ENCODE results near the gene HLA-DQB2. TPM values are rescaled to one million over a fixed set of nuclear protein-coding genes. Genes with fewer than 3 reads are reported as not detected.

Gene HLA-DQB2
- total RNA-seq, 1 experiment from 2014 or later: not detected

GRCh38 chr6:32718879-32719278 lies 44.5 kb downstream of the HLA-DQB2 start:
- H3K4me1 ChIP-seq (replicated peaks): no peaks in the 10 kb centered on the region
- no peaks in the 10 kb centered on the region for H3K36me3 ChIP-seq
- no peak overlapping the region for H3K4me3 ChIP-seq
- DNase-seq (ENCODE audit: low read depth in 1 of 2, low spot score in 2 of 2): no peak
- no peaks in the 10 kb centered on the region for H3K9me3 ChIP-seq (replicated peaks)
- no peak overlapping the region for H3K27ac ChIP-seq
- peaks cover 17% of the 10 kb centered on the region for H3K27me3 ChIP-seq (replicated peaks)

GRCh38 chr6:32716396-32716795 lies 46.9 kb downstream of the HLA-DQB2 start:
- Histone ChIP-seq H3K4me1 (replicated peaks) (no peaks in the 10 kb centered on the region), H3K27me3 (replicated peaks) (peaks cover 22% of the 10 kb centered on the region), H3K9me3 (replicated peaks) (no peaks in the 10 kb centered on the region), H3K4me3 (no peak overlapping the region), H3K36me3 (no peaks in the 10 kb centered on the region), H3K27ac (no peak overlapping the region)
- no peak for DNase-seq (ENCODE audit: low read depth in 1 of 2, low spot score in 2 of 2)

GRCh38 chr6:32713241-32713640 lies 50.1 kb downstream of the HLA-DQB2 start:
- H3K9me3 ChIP-seq (replicated peaks): no peaks in the 10 kb centered on the region
- H3K36me3 ChIP-seq: no peaks in the 10 kb centered on the region
- DNase-seq (ENCODE audit: low read depth in 1 of 2, low spot score in 2 of 2): no peak
- no peak overlapping the region for H3K27ac ChIP-seq
- H3K4me1 ChIP-seq (replicated peaks): no peaks in the 10 kb centered on the region
- peaks cover 20% of the 10 kb centered on the region for H3K27me3 ChIP-seq (replicated peaks)
- no peak overlapping the region for H3K4me3 ChIP-seq

GRCh38 chr6:32709625-32710024 lies 53.7 kb downstream of the HLA-DQB2 start:
- Histone ChIP-seq H3K4me3 (no peak overlapping the region), H3K27me3 (replicated peaks) (peaks cover 12% of the 10 kb centered on the region; the same call in 1 of the 2 replicates), H3K36me3 (no peaks in the 10 kb centered on the region), H3K9me3 (replicated peaks) (no peaks in the 10 kb centered on the region), H3K4me1 (replicated peaks) (no peaks in the 10 kb centered on the region), H3K27ac (no peak overlapping the region)
- DNase-seq (ENCODE audit: low read depth in 1 of 2, low spot score in 2 of 2): no peak

Other genes with a start within 250 kb of the HLA-DQB2 start
- gene HLA-DRB5, start 233.2 kb downstream of the HLA-DQB2 start, total RNA-seq (2014; rRNA removed; shearing (Covaris generic)): not detected in 2 replicates
- gene HLA-DRB1, start 173.7 kb downstream of the HLA-DQB2 start, total RNA-seq (2014; rRNA removed; shearing (Covaris generic)): not detected in 2 replicates
- gene HLA-DQA1, start 126.1 kb downstream of the HLA-DQB2 start, total RNA-seq (2014; rRNA removed; shearing (Covaris generic)): not detected in 2 replicates
- not detected in 2 replicates for gene HLA-DQB1, start 96.9 kb downstream of the HLA-DQB2 start, total RNA-seq (2014; rRNA removed; shearing (Covaris generic))
- gene HLA-DQA2, start 22.1 kb downstream of the HLA-DQB2 start, total RNA-seq (2014; rRNA removed; shearing (Covaris generic)): not detected in 2 replicates
- 0.32 TPM in 1 of 2 replicates, not detected in the other for gene HLA-DOB, start 53.5 kb upstream of the HLA-DQB2 start, total RNA-seq (2014; rRNA removed; shearing (Covaris generic))
- 18.5 and 34.2 TPM in 2 replicates for gene TAP2, start 75.2 kb upstream of the HLA-DQB2 start, total RNA-seq (2014; rRNA removed; shearing (Covaris generic))
- 107 and 118 TPM in 2 replicates for gene PSMB8, start 80.5 kb upstream of the HLA-DQB2 start, total RNA-seq (2014; rRNA removed; shearing (Covaris generic))
- 92.8 and 106 TPM in 2 replicates for gene TAP1, start 90.2 kb upstream of the HLA-DQB2 start, total RNA-seq (2014; rRNA removed; shearing (Covaris generic))
- 66.0 and 91.8 TPM in 2 replicates for gene PSMB9, start 90.7 kb upstream of the HLA-DQB2 start, total RNA-seq (2014; rRNA removed; shearing (Covaris generic))
- not detected in 2 replicates for gene HLA-DMB, start 177.5 kb upstream of the HLA-DQB2 start, total RNA-seq (2014; rRNA removed; shearing (Covaris generic))
- gene HLA-DMA, start 189.6 kb upstream of the HLA-DQB2 start, total RNA-seq (2014; rRNA removed; shearing (Covaris generic)): 0.24 TPM in 1 of 2 replicates, not detected in the other
- 76.3 and 118 TPM in 2 replicates for gene BRD2, start 205.1 kb upstream of the HLA-DQB2 start, total RNA-seq (2014; rRNA removed; shearing (Covaris generic))
- not detected in 2 replicates for gene HLA-DOA, start 246.1 kb upstream of the HLA-DQB2 start, total RNA-seq (2014; rRNA removed; shearing (Covaris generic))